H9 (cell line): ENCODE results near the gene ESPL1. TPM values are rescaled to one million over a fixed set of nuclear protein-coding genes. Genes with fewer than 3 reads are reported as not detected.

Source experiments
- DNase-seq: peaks from one replicate; pipeline ENCODE4 v3.0.0-alpha.2; 2017
- H2AFZ ChIP-seq: one replicate; pipeline ENCODE4 v1.6.1; 2013; ENCODE audit warnings: mild to moderate bottlenecking, low read length, control low read depth, moderate library complexity
- H2AK5ac ChIP-seq: 2 replicates; pipeline ENCODE4 v1.6.1; 2013; ENCODE audit warnings: low read length, control low read depth, mixed read lengths; ENCODE audit not compliant: insufficient read length
- H2BK120ac ChIP-seq: one replicate; pipeline ENCODE4 v1.6.1; 2013; ENCODE audit warnings: low read depth, mild to moderate bottlenecking, low read length, control low read depth, inconsistent platforms; ENCODE audit not compliant: poor library complexity, severe bottlenecking
- H2BK12ac ChIP-seq: 2 replicates; pipeline ENCODE4 v1.6.1; 2013; ENCODE audit warnings: low read length, control low read depth, mixed read lengths, low read depth; ENCODE audit not compliant: insufficient read length
- H2BK15ac ChIP-seq: 2 replicates; pipeline ENCODE4 v1.6.1; 2013; ENCODE audit warnings: low read depth, low read length, control low read depth
- H2BK20ac ChIP-seq: one replicate; pipeline ENCODE4 v1.6.1; 2013; ENCODE audit warnings: low read depth, mild to moderate bottlenecking, low read length, control low read depth, inconsistent platforms; ENCODE audit not compliant: poor library complexity, severe bottlenecking
- H2BK5ac ChIP-seq: 2 replicates; pipeline ENCODE4 v1.6.1; 2013; ENCODE audit warnings: low read length, control low read depth, mixed read lengths; ENCODE audit not compliant: insufficient read length
- H3K14ac ChIP-seq: 2 replicates; pipeline ENCODE4 v1.6.1; 2013; ENCODE audit warnings: low read length, control low read depth; ENCODE audit not compliant: insufficient read depth
- H3K18ac ChIP-seq: 2 replicates; pipeline ENCODE4 v1.6.1; 2013; ENCODE audit warnings: low read depth, mild to moderate bottlenecking, mixed read lengths, low read length, control low read depth; ENCODE audit not compliant: insufficient read length
- H3K23ac ChIP-seq: 2 replicates; pipeline ENCODE4 v1.6.1; 2013; ENCODE audit warnings: low read length, control low read depth, mixed read lengths, low read depth; ENCODE audit not compliant: insufficient read length
- H3K23me2 ChIP-seq: 2 replicates; pipeline ENCODE4 v1.6.1; 2013; ENCODE audit warnings: low read depth, mild to moderate bottlenecking, mixed read lengths, low read length, control low read depth; ENCODE audit not compliant: insufficient read length, poor library complexity, severe bottlenecking
- H3K27ac ChIP-seq: 2 replicates; pipeline ENCODE4 v1.5.1; 2013; ENCODE audit warnings: low read length, control low read depth, mixed read lengths, low read depth; ENCODE audit not compliant: insufficient read length
- H3K27me3 ChIP-seq: 2 replicates; pipeline ENCODE4 v1.6.1; 2013; ENCODE audit warnings: low read length, control low read depth, inconsistent platforms; ENCODE audit not compliant: insufficient read depth
- H3K4ac ChIP-seq: 2 replicates; pipeline ENCODE4 v1.6.1; 2013; ENCODE audit warnings: low read depth, mild to moderate bottlenecking, control low read depth, inconsistent platforms, low read length, moderate library complexity
- H3K4me1 ChIP-seq: 2 replicates; pipeline ENCODE4 v1.6.1; 2013; ENCODE audit warnings: low read length, control low read depth, inconsistent platforms; ENCODE audit not compliant: insufficient read depth
- H3K4me2 ChIP-seq: 2 replicates; pipeline ENCODE4 v1.6.1; 2013; ENCODE audit warnings: low read length, control low read depth, mixed read lengths; ENCODE audit not compliant: insufficient read length, insufficient read depth
- H3K56ac ChIP-seq: 2 replicates; pipeline ENCODE4 v1.6.1; 2013; ENCODE audit warnings: low read depth, mild to moderate bottlenecking, mixed read lengths, low read length, control low read depth; ENCODE audit not compliant: insufficient read length
- H3K79me1 ChIP-seq: 2 replicates; pipeline ENCODE4 v1.6.1; 2013; ENCODE audit warnings: low read depth, mild to moderate bottlenecking, moderate library complexity, low read length, control low read depth, inconsistent platforms; ENCODE audit not compliant: insufficient read depth, poor library complexity, severe bottlenecking
- H3K79me2 ChIP-seq: 2 replicates; pipeline ENCODE4 v1.6.1; 2013; ENCODE audit warnings: low read length, control low read depth, inconsistent platforms; ENCODE audit not compliant: insufficient read depth
- H3K9ac ChIP-seq: 2 replicates; pipeline ENCODE4 v1.6.1; 2013; ENCODE audit warnings: low read length, control low read depth, mixed read lengths; ENCODE audit not compliant: insufficient read length; ENCODE audit errors: extremely low read depth
- H3K9me3 ChIP-seq: one replicate; pipeline ENCODE4 v1.6.1; 2013; ENCODE audit warnings: low read depth, low read length, inconsistent platforms; ENCODE audit not compliant: control insufficient read depth
- H3T11ph ChIP-seq: one replicate; pipeline ENCODE4 v1.6.1; 2013; ENCODE audit warnings: mild to moderate bottlenecking, low read length, control low read depth, inconsistent platforms
- H4K20me1 ChIP-seq: one replicate; pipeline ENCODE4 v1.6.1; 2013; ENCODE audit not compliant: control insufficient read depth, insufficient read length, insufficient read depth
- H4K5ac ChIP-seq: 2 replicates; pipeline ENCODE4 v1.6.1; 2013; ENCODE audit warnings: low read depth, mild to moderate bottlenecking, mixed read lengths, low read length, control low read depth; ENCODE audit not compliant: insufficient read length
- H4K8ac ChIP-seq: replicated peaks from 2 replicates; pipeline ENCODE4 v1.6.1; 2013; ENCODE audit warnings: low read length, control low read depth, mixed read lengths, low read depth; ENCODE audit not compliant: insufficient read length
- H4K91ac ChIP-seq: 2 replicates; pipeline ENCODE4 v1.6.1; 2013; ENCODE audit warnings: low read depth, mild to moderate bottlenecking, moderate library complexity, mixed read lengths, low read length, control low read depth; ENCODE audit not compliant: insufficient read length
- H3K27ac Mint-ChIP-seq, 3 experiments: 2 replicates in 2 of 3; 3 replicates in 1 of 3; pipeline ENCODE4 v1.8.0; 2020 to 2021; ENCODE audit warnings: mixed read lengths in 3 of 3, mild to moderate bottlenecking in 1 of 3, moderate library complexity in 1 of 3
- H3K27me3 Mint-ChIP-seq: 2 replicates; pipeline ENCODE4 v1.8.0; 2021; ENCODE audit warnings: low read depth, mild to moderate bottlenecking, moderate library complexity, mixed read lengths
- H3K36me3 Mint-ChIP-seq, 3 experiments: 2 replicates in 2 of 3; 3 replicates in 1 of 3; pipeline ENCODE4 v1.8.0; 2020 to 2021; ENCODE audit warnings: low read depth in 3 of 3, mixed read lengths in 3 of 3; ENCODE audit not compliant: insufficient read depth in 1 of 3
- H3K4me1 Mint-ChIP-seq, 2 experiments: 2 replicates each; pipeline ENCODE4 v1.8.0; 2020; ENCODE audit warnings: mixed read lengths in 2 of 2
- H3K4me3 Mint-ChIP-seq, 2 experiments: 2 replicates in 1 of 2; 3 replicates in 1 of 2; pipeline ENCODE4 v1.8.0; 2020 to 2021; ENCODE audit warnings: mild to moderate bottlenecking in 2 of 2, mixed read lengths in 2 of 2, moderate library complexity in 1 of 2
- H3K9me3 Mint-ChIP-seq, 2 experiments: 2 replicates in 1 of 2; 3 replicates in 1 of 2; pipeline ENCODE4 v1.8.0; 2020; ENCODE audit warnings: mild to moderate bottlenecking in 2 of 2, mixed read lengths in 2 of 2, moderate library complexity in 1 of 2
- CTCF ChIP-seq: fragments of 200-600 bp; sonication (generic); conservative IDR thresholded peaks from 3 replicates; pipeline ENCODE4 v1.8.0; 2021; ENCODE audit warnings: antibody characterized with exemption, mild to moderate bottlenecking
- WGBS: extraction: QIAGEN DNeasy Blood & Tissue Kit; methylation state at CpG from one replicate; pipeline ENCODE4 v1.1.7; 2013; ENCODE audit warnings: missing lambda C conversion rate, low lambda C conversion rate, mixed read lengths; ENCODE audit not compliant: insufficient read length; ENCODE audit errors: extremely low coverage; 5-methylcytosine and 5-hydroxymethylcytosine counted together
- long read RNA-seq: library from polyadenylated mRNA; unstranded; transcript quantifications from one replicate; pipeline ENCODE4 v2.0.0, GENCODE V29; 2020
- total RNA-seq: library from RNA; stranded (reverse); gene quantifications from 2 replicates; pipeline ENCODE4 v1.2.1, GENCODE V29; 2021

ESPL1 gene
- 43.2 and 43.3 TPM in 2 replicates for total RNA-seq
- long read RNA-seq, full-length matches to known transcripts, result 3 of 38 reads
- long read RNA-seq, partial matches to known transcripts, result 21 of 38 reads
- long read RNA-seq, other reads (novel, unspliced or antisense), result 14 of 38 reads

- no peak within 1 kb of the TSS for H2BK12ac ChIP-seq
- no peak within 1 kb of the TSS for H2BK15ac ChIP-seq
- H3K79me2 ChIP-seq, result peaks cover 5% of the 10 kb centered on the region; the same call in 1 of the 2 replicates
- Mint-ChIP-seq H3K9me3 (no peaks in the 10 kb centered on the region), H3K36me3 (peaks cover 21 to 29% (median 28%) of the 10 kb centered on the region in 3 experiments; a peak in 6 of 7 replicates), H3K27ac (peak within 1 kb of the TSS in 2 of 3 experiments; percentile 94 to 98; a peak in 5 of 7 replicates), H3K4me3 (peak within 1 kb of the TSS; percentile 99 to 100), H3K4me1 (peaks cover 25 to 28% of the 10 kb centered on the region in 2 experiments), H3K27me3 (no peaks in the 10 kb centered on the region; the same call in none of the 2 replicates)
- no peak within 1 kb of the TSS for H2BK5ac ChIP-seq
- no peak within 1 kb of the TSS for H3T11ph ChIP-seq
- H3K14ac ChIP-seq, result no peak within 1 kb of the TSS
- H2AK5ac ChIP-seq, result no peak within 1 kb of the TSS
- TF ChIP-seq CTCF, result peak; percentile 64
- H4K91ac ChIP-seq, result no peak within 1 kb of the TSS
- no peak within 1 kb of the TSS for H3K56ac ChIP-seq
- H2BK120ac ChIP-seq, result no peak within 1 kb of the TSS
- no peaks in the 10 kb centered on the region; the same call in 1 of the 2 replicates for H3K4me1 ChIP-seq
- no peak within 1 kb of the TSS for H2BK20ac ChIP-seq
- no peak within 1 kb of the TSS for H3K23ac ChIP-seq
- WGBS, result no CpG with 5 or more reads among the region's 58 CpGs
- H4K8ac ChIP-seq, result no peak within 1 kb of the TSS
- peak within 1 kb of the TSS; percentile 88 for H3K4me2 ChIP-seq
- no peak within 1 kb of the TSS for H3K27ac ChIP-seq
- H3K18ac ChIP-seq, result peak within 1 kb of the TSS; percentile 74
- H2AFZ ChIP-seq, result peak within 1 kb of the TSS; percentile 79
- no peak within 1 kb of the TSS for H3K4ac ChIP-seq
- H3K27me3 ChIP-seq, result no peaks in the 10 kb centered on the region
- H3K79me1 ChIP-seq, result peaks cover 14% of the 10 kb centered on the region
- H3K23me2 ChIP-seq, result peaks cover 6% of the 10 kb centered on the region
- H3K9ac ChIP-seq, result peak within 1 kb of the TSS; percentile 80
- H4K5ac ChIP-seq, result no peak within 1 kb of the TSS
- DNase-seq, result peak; percentile 91
- no peaks in the 10 kb centered on the region for H4K20me1 ChIP-seq
- no peaks in the 10 kb centered on the region for H3K9me3 ChIP-seq
These were observed at the start of gene ESPL1 for GRCh38 chr12:53267999-53268629. Gene ESPL1 (plus strand): TSS chr12:53268299. CDS start chr12:53268767, 468 bp downstream.
